WTC11 (cell line): Measurements from ENCODE around the gene PCDHA1. TPM values are rescaled to one million over a fixed set of nuclear protein-coding genes. Genes with fewer than 3 reads are reported as not detected.

ENCODE experiments used
- ATAC-seq: fragments of 200-7000 bp; cut with Tn5 transposase; 2 replicates; pipeline ENCODE4 v1.10.0; 2021; ENCODE audit warnings: mild to moderate bottlenecking, moderate library complexity
- CTCF ChIA-PET: fragments of 300-600 bp; sonication (Branson Sonifier 250); formaldehyde crosslinking; loops from one replicate; lab custom pipeline; 2021; ENCODE audit warnings: antibody characterized with exemption; lab: Charles Lee
- POLR2A ChIA-PET: fragments of 350-600 bp; sonication (Branson Sonifier 250); formaldehyde crosslinking; loops from one replicate; lab custom pipeline; 2021; ENCODE audit warnings: antibody characterized with exemption; lab: Charles Lee
- DNase-seq: peaks from one replicate; pipeline ENCODE4 v3.0.0; 2021; ENCODE audit warnings: low spot score
- H3K27ac Mint-ChIP-seq: 2 replicates; pipeline ENCODE4 v1.8.0; 2021; ENCODE audit warnings: mixed read lengths
- H3K27me3 Mint-ChIP-seq: 2 replicates; pipeline ENCODE4 v1.8.0; 2021; ENCODE audit warnings: low read depth, mild to moderate bottlenecking, moderate library complexity, mixed read lengths
- H3K36me3 Mint-ChIP-seq: 2 replicates; pipeline ENCODE4 v1.8.0; 2021; ENCODE audit warnings: mixed read lengths
- H3K4me1 Mint-ChIP-seq: 2 replicates; pipeline ENCODE4 v1.8.0; 2022; ENCODE audit warnings: mixed read lengths
- H3K4me3 Mint-ChIP-seq: 2 replicates; pipeline ENCODE4 v1.8.0; 2021; ENCODE audit warnings: mild to moderate bottlenecking, moderate library complexity, mixed read lengths
- H3K9me3 Mint-ChIP-seq: 2 replicates; pipeline ENCODE4 v1.8.0; 2021; ENCODE audit warnings: mixed read lengths
- HMGA2 ChIP-seq: fragments of 250-450 bp; sonication (Bioruptor Pico); IDR thresholded peaks from 2 replicates; pipeline ENCODE4 v1.4.0; 2021; ENCODE audit warnings: mild to moderate bottlenecking, moderate library complexity
- JAZF1 ChIP-seq: fragments of 250-450 bp; sonication (Bioruptor Pico); IDR thresholded peaks from 2 replicates; pipeline ENCODE4 v1.9.0; 2021; ENCODE audit warnings: moderate library complexity, mild to moderate bottlenecking, inconsistent platforms
- JUN ChIP-seq: sonication (generic); formaldehyde crosslinking; IDR thresholded peaks from 2 replicates; pipeline ENCODE4 v1.8.0; 2023; ENCODE audit warnings: mild to moderate bottlenecking, missing genetic modification reagents
- TCF7 ChIP-seq: sonication (generic); formaldehyde crosslinking; IDR thresholded peaks from 2 replicates; pipeline ENCODE4 v1.8.0; 2022; ENCODE audit warnings: mild to moderate bottlenecking, low read depth, missing genetic modification reagents, moderate library complexity
- TEAD4 ChIP-seq: sonication (generic); formaldehyde crosslinking; IDR thresholded peaks from 2 replicates; pipeline ENCODE4 v1.8.0; 2022; ENCODE audit warnings: mild to moderate bottlenecking, missing genetic modification reagents
- ZNF232 ChIP-seq: sonication (generic); formaldehyde crosslinking; IDR thresholded peaks from 2 replicates; pipeline ENCODE4 v1.8.0; 2022; ENCODE audit warnings: mild to moderate bottlenecking, missing genetic modification reagents
- ZNF423 ChIP-seq: fragments of 250-450 bp; sonication (Bioruptor Pico); IDR thresholded peaks from 2 replicates; pipeline ENCODE4 v2.1.2; 2022; ENCODE audit warnings: mild to moderate bottlenecking, moderate library complexity
- total RNA-seq: library from RNA; stranded (reverse); gene quantifications from 3 replicates; pipeline ENCODE4 v1.2.3, GENCODE V29; 2021
- TF ChIP-seq, protein P1 (sequence below): sonication (generic); formaldehyde crosslinking; IDR thresholded peaks from 2 replicates; pipeline ENCODE4 v1.8.1; 2023; ENCODE audit warnings: mild to moderate bottlenecking, missing genetic modification reagents
- TF ChIP-seq, protein P2 (sequence below): fragments of 250-450 bp; sonication (Bioruptor Pico); IDR thresholded peaks from 2 replicates; pipeline ENCODE4 v1.9.0; 2021; ENCODE audit warnings: mild to moderate bottlenecking, borderline replicate concordance
- TF ChIP-seq, protein P3 (sequence below): sonication (generic); formaldehyde crosslinking; IDR thresholded peaks from 2 replicates; pipeline ENCODE4 v1.8.1; 2023; ENCODE audit warnings: mild to moderate bottlenecking, missing genetic modification reagents, moderate library complexity
- TF ChIP-seq, protein P4 (sequence below): sonication (generic); formaldehyde crosslinking; IDR thresholded peaks from 2 replicates; pipeline ENCODE4 v1.8.0; 2022; ENCODE audit warnings: missing genetic modification reagents

Gene PCDHA1
- total RNA-seq, 1 experiment from 2014 or later = 2.4 TPM

DNA sequence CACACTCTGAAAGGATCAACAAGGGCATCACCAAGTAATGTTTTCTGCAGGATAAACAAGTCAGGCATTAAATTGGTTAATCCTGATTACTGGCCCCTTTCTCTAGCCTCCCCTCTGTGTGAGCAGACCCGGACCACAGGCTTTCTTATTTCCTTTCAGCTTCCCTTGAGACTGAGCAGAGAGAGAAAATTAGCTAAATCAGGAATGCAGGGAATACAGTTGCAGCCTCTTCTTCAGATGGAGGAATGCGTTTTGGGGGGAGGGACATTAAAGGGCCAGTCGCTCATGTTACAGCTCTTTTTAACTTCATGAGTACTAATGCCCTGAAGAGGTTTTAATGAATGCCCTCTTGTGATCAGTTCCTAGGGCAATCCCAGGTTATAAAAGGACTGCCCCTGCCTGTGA, 200.2 kb downstream of the PCDHA1 start (continued):
- TF ChIP-seq, protein P1, sequence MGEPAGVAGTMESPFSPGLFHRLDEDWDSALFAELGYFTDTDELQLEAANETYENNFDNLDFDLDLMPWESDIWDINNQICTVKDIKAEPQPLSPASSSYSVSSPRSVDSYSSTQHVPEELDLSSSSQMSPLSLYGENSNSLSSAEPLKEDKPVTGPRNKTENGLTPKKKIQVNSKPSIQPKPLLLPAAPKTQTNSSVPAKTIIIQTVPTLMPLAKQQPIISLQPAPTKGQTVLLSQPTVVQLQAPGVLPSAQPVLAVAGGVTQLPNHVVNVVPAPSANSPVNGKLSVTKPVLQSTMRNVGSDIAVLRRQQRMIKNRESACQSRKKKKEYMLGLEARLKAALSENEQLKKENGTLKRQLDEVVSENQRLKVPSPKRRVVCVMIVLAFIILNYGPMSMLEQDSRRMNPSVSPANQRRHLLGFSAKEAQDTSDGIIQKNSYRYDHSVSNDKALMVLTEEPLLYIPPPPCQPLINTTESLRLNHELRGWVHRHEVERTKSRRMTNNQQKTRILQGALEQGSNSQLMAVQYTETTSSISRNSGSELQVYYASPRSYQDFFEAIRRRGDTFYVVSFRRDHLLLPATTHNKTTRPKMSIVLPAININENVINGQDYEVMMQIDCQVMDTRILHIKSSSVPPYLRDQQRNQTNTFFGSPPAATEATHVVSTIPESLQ (CRISPR knock-in tag) = no peak
- no peak for TF ChIP-seq JUN (CRISPR knock-in tag)
- TF ChIP-seq TEAD4 = no peak

DNA sequence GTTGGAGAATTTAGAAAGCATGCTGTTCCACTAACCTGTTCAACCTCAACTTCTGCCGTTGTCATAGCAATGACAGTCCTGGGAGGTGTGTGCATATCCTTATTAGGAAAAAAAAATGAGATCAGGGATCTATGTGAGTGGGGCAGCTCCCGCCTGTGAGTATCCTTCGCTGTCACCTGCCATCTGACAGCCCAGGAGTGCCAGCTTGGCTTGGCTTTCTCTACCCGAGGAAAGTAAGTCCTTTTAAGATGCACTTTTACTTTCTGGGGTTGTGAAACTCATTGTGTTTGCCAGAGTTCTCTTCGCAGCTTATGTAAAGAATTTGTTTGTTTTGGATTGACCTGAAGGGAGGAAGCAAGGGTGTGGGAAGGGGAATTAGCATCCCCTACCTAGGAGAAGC, 202.2 kb downstream of the PCDHA1 start:
- ChIA-PET CTCF (interaction anchor here (1.0 to 2.1 kb wide), 5 partner anchors 11 to 132 kb away, joined by 3 to 7 read pairs (median 3); partner anchors contain the start of gene PCDHA10), POLR2A (interaction anchor here (1.4 kb wide), 1 partner anchor 14 kb away, joined by 4 read pairs; no protein-coding TSS in a partner anchor)
- Mint-ChIP-seq H3K36me3 (0 out of 2 replicates have a peak, but pooled peaks cover 2% of the 10 kb centered on the region), H3K4me1 (peaks cover 64% of the 10 kb centered on the region), H3K4me3 (no peak overlapping the region), H3K27me3 (no peaks in the 10 kb centered on the region), H3K27ac (peak overlapping the region; percentile 57), H3K9me3 (no peaks in the 10 kb centered on the region)
- DNase-seq = no peak
- peak; percentile 3; the same call in 1 of the 2 replicates for ATAC-seq
- TF ChIP-seq ZNF423 (CRISPR knock-in tag) (no peak), ZNF232 (no peak), TCF7 (CRISPR knock-in tag) (no peak)

DNA sequence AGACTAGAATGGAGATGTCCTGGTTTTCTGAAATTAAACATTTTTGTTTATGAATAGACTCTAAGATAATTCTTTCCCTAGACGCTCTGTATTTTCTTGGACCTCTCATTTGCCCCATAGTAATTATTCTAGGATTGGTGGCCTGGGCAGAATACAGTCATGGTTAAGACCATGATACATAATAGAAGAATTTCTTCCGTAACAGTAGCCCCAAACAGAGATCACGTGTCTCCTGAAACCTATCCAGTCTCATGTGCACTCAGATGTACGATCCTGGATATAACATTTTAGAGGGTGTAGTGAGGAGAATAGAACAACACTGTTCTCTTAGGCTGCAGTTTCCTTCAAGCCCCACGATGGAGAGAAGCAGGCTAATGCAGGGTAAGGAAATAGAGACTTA, 202.7 kb downstream of the PCDHA1 start:
- DNase-seq = no peak
- no peaks in the 10 kb centered on the region for H3K9me3 Mint-ChIP-seq
- no peaks in the 10 kb centered on the region for H3K36me3 Mint-ChIP-seq
- POLR2A ChIA-PET = no interaction called here
- CTCF ChIA-PET = interaction anchor here (1.0 to 2.1 kb wide), 5 partner anchors 11 to 132 kb away, joined by 3 to 7 read pairs (median 3); partner anchors contain the start of gene PCDHA10
- TF ChIP-seq, protein P2, sequence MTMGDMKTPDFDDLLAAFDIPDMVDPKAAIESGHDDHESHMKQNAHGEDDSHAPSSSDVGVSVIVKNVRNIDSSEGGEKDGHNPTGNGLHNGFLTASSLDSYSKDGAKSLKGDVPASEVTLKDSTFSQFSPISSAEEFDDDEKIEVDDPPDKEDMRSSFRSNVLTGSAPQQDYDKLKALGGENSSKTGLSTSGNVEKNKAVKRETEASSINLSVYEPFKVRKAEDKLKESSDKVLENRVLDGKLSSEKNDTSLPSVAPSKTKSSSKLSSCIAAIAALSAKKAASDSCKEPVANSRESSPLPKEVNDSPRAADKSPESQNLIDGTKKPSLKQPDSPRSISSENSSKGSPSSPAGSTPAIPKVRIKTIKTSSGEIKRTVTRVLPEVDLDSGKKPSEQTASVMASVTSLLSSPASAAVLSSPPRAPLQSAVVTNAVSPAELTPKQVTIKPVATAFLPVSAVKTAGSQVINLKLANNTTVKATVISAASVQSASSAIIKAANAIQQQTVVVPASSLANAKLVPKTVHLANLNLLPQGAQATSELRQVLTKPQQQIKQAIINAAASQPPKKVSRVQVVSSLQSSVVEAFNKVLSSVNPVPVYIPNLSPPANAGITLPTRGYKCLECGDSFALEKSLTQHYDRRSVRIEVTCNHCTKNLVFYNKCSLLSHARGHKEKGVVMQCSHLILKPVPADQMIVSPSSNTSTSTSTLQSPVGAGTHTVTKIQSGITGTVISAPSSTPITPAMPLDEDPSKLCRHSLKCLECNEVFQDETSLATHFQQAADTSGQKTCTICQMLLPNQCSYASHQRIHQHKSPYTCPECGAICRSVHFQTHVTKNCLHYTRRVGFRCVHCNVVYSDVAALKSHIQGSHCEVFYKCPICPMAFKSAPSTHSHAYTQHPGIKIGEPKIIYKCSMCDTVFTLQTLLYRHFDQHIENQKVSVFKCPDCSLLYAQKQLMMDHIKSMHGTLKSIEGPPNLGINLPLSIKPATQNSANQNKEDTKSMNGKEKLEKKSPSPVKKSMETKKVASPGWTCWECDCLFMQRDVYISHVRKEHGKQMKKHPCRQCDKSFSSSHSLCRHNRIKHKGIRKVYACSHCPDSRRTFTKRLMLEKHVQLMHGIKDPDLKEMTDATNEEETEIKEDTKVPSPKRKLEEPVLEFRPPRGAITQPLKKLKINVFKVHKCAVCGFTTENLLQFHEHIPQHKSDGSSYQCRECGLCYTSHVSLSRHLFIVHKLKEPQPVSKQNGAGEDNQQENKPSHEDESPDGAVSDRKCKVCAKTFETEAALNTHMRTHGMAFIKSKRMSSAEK (CRISPR knock-in tag) = no peak
- TF ChIP-seq, protein P3, sequence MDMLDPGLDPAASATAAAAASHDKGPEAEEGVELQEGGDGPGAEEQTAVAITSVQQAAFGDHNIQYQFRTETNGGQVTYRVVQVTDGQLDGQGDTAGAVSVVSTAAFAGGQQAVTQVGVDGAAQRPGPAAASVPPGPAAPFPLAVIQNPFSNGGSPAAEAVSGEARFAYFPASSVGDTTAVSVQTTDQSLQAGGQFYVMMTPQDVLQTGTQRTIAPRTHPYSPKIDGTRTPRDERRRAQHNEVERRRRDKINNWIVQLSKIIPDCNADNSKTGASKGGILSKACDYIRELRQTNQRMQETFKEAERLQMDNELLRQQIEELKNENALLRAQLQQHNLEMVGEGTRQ = no peak
- TF ChIP-seq HMGA2 (no peak), JAZF1 (CRISPR knock-in tag) (no peak)
- TF ChIP-seq, protein P4, sequence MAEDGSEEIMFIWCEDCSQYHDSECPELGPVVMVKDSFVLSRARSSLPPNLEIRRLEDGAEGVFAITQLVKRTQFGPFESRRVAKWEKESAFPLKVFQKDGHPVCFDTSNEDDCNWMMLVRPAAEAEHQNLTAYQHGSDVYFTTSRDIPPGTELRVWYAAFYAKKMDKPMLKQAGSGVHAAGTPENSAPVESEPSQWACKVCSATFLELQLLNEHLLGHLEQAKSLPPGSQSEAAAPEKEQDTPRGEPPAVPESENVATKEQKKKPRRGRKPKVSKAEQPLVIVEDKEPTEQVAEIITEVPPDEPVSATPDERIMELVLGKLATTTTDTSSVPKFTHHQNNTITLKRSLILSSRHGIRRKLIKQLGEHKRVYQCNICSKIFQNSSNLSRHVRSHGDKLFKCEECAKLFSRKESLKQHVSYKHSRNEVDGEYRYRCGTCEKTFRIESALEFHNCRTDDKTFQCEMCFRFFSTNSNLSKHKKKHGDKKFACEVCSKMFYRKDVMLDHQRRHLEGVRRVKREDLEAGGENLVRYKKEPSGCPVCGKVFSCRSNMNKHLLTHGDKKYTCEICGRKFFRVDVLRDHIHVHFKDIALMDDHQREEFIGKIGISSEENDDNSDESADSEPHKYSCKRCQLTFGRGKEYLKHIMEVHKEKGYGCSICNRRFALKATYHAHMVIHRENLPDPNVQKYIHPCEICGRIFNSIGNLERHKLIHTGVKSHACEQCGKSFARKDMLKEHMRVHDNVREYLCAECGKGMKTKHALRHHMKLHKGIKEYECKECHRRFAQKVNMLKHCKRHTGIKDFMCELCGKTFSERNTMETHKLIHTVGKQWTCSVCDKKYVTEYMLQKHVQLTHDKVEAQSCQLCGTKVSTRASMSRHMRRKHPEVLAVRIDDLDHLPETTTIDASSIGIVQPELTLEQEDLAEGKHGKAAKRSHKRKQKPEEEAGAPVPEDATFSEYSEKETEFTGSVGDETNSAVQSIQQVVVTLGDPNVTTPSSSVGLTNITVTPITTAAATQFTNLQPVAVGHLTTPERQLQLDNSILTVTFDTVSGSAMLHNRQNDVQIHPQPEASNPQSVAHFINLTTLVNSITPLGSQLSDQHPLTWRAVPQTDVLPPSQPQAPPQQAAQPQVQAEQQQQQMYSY (CRISPR knock-in tag) = no peak
- no peak overlapping the region for H3K4me3 Mint-ChIP-seq
- H3K27ac Mint-ChIP-seq = peak overlapping the region; percentile 57; the same call in 1 of the 2 replicates
- peaks cover 64% of the 10 kb centered on the region for H3K4me1 Mint-ChIP-seq
- no peaks in the 10 kb centered on the region for H3K27me3 Mint-ChIP-seq
- no peak for ATAC-seq
